Measurements from ENCODE around the gene ERC2.

The ERC2 gene

DNA sequence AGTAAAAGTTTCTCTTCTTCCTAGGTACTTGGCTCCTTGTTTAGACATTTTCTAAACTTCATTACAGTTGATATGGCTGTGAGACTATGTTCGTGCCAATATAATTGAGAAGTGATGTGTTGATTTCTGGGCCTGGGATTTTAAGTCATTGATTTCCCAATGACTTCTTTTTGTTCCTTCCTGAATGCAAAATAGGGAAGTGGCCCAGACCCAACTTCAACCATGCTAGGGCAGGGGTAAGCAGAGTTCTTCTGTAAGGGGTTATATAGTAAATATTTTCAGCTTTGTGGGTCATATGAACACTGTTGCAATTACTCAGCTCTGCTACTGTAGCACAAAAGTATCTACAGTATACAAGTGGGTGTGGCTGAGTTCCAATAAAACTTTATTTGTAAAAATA lies 661.1 kb downstream of the ERC2 start:
- in situ Hi-C loops (cut with MboI; ENCODE audit: low sequenced_read_pairs): no loop called here

- in situ Hi-C loops (cut with MboI; ENCODE audit: low sequenced_read_pairs): no loop called here
Observed at GRCh38 chr3:55805169-55805568, 663.1 kb downstream of the ERC2 start.

DNA sequence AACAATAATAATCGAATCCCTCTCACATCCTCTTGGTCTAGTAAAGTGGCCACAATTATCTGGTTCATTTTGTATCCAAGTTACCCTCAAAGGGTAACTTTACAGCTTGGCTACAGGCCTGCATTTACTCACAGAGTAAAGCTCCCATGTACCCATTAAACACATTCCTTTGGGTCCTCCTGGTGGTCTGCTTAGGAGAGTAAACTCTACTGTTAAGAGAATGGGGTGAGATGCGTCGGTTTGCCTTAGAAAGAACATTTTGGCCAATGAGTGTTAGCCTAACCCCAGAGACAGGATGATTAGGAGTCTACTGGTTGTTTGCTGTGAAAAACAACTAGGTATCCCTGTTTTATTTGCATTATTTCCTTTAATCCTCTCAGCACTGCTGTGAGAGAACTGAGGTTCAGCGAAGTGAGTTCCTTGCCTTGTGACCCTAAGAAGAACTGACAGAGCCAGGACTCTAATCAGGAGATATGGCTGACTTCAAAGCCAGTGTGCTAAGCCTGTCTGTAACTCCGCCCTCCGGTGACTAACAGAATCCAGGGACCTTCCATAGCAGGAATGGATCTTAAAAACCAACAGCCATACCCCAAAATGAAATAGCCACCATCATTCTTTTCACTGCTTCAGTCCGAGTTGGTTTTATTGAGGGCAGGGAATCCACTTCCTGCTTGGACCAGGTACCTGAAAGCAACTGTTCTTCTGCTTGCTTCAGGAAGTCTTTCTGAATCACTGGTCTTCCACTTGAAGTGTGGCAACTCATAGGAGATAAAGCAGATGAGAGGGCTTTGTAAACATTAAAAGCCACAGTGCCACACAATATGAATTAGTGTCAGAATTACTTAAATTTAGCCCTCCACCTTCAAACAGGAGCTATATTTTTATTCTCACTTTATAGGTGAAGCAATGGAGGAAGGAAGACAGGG lies 663.8 kb downstream of the ERC2 start:
- in situ Hi-C loops (cut with MboI; ENCODE audit: low sequenced_read_pairs): no loop called here

- in situ Hi-C loops (cut with MboI; ENCODE audit: low sequenced_read_pairs): no loop called here
Observed at GRCh38 chr3:55802816-55803215, 665.5 kb downstream of the ERC2 start.

DNA sequence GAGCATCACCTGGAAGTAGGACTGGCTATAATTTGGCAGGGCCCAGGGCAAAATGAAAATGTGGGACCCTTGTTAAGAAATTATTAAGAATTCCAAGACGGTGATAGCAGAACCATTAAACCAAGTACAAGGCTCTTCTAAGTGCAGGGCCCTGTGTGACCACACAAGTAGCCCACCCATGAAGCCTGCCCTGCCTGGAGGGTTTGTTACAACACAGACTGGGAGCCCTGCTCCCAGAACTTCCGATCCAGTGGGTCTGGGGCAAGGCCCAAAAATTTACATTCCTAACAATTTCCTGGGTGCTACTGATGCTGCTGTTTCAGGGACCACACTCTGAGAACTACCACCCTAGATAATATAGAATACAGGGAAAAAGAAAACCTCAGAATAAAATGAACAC lies 666.6 kb downstream of the ERC2 start:
- in situ Hi-C loops (cut with MboI; ENCODE audit: low sequenced_read_pairs): no loop called here

DNA sequence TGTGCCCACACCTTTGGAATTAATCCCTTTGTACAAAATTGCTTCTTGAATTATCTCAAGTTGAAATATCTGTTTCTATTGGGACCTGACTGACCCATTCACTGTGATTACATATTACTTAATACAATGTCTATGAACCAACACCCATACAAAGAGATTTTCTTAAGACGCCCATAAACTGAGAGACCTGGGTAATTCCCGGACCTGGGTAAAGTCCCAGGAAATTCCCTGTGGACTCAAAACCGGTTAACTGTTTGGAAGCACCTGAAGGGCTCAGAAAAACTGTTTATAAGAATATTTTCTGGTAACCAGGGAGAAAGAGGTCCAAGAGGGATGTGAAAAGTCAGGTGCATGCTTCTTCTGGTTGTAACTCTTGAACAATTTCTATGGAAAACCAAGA lies 667.2 kb downstream of the ERC2 start:
- in situ Hi-C loops (cut with MboI; ENCODE audit: low sequenced_read_pairs): no loop called here

DNA sequence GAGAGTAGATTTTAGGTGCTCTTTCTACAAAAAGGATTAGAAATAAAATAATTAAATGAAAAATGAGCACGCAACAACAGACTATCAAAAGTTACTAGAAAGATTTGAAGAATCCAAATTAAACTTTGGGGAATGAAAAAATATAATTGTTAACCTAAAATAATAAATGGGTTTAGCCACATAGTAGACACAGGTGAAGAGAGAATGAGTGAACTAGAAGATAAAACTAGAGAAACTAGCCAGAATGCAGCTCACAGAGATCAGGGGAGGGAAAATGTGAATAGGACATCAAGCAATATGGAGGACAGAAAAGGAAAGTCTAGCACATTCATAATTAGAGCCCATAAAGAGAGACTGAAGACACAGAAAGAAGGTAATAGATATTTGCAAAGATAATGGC lies 670.5 kb downstream of the ERC2 start:
- in situ Hi-C loops (cut with MboI; ENCODE audit: low sequenced_read_pairs): no loop called here

GRCh38 chr3:55797084-55797483 lies 671.2 kb downstream of the ERC2 start:
- in situ Hi-C loops (cut with MboI; ENCODE audit: low sequenced_read_pairs): no loop called here

DNA sequence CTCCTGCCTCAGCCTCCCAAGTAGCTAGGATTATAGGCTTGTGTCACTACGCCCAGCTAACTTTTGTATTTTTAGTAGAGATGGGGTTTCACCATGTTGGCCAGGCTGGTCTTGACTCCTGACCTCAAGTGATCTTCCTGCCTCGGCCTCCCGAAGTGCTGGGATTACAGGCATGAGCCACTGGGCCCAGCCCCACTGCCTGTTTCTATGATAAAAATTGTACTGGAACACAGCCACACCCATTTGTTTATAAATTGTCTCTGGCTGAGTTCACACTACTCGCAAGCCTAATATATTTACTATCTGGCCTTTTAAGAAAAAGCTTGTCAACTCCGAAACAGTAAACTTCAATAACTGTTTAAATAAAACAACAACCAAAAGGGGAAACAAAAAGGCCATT lies 671.7 kb downstream of the ERC2 start:
- in situ Hi-C loops (cut with MboI; ENCODE audit: low sequenced_read_pairs): no loop called here

GRCh38 chr3:55795746-55796145 lies 672.5 kb downstream of the ERC2 start:
- in situ Hi-C loops (cut with MboI; ENCODE audit: low sequenced_read_pairs): no loop called here

GRCh38 chr3:55795296-55795695 lies 673.0 kb downstream of the ERC2 start:
- in situ Hi-C loops (cut with MboI; ENCODE audit: low sequenced_read_pairs): no loop called here

DNA sequence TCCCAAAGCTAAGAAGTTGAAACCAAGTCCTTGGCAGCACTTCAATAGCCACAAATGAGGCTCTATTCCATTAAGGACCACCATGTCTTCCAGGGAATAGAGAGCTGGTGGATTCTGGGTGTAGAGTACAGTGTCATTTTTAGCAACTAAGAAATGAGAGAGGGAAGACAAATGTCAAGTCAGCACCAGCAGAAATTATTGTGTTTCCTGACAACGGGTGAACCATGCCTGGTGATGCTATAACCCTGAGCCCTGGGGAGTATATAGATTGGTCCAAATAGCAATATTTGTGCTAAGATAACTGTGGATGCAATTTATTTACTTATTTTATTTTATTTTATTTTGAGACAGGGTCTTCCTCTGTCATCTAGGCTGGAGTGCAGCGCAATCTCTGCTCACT lies 675.5 kb downstream of the ERC2 start:
- in situ Hi-C loops (cut with MboI; ENCODE audit: low sequenced_read_pairs): no loop called here

DNA sequence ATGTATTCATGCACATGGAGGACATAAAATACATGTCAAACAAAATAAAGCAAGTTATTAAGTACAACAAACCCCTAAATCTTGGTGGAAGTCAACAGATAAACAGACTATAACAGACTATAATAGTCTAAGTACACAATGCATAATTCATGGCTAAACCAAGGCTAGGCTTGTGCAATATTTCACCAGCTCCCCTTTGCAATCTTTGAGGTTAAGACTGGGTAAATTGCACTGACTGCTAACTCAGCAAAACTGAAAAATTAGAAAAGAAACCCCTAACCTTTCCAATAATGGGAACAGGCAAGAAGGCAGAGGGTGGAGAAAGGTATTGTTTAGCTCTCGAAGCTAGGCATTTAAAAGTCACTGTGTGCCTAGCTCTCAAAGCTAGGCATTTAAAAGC lies 676.3 kb downstream of the ERC2 start:
- in situ Hi-C loops (cut with MboI; ENCODE audit: low sequenced_read_pairs): no loop called here

GRCh38 chr3:55790596-55791350 lies 677.5 kb downstream of the ERC2 start:
- in situ Hi-C loops (cut with MboI; ENCODE audit: low sequenced_read_pairs): no loop called here

GRCh38 chr3:55789516-55789915 lies 678.8 kb downstream of the ERC2 start:
- in situ Hi-C loops (cut with MboI; ENCODE audit: low sequenced_read_pairs): no loop called here

DNA sequence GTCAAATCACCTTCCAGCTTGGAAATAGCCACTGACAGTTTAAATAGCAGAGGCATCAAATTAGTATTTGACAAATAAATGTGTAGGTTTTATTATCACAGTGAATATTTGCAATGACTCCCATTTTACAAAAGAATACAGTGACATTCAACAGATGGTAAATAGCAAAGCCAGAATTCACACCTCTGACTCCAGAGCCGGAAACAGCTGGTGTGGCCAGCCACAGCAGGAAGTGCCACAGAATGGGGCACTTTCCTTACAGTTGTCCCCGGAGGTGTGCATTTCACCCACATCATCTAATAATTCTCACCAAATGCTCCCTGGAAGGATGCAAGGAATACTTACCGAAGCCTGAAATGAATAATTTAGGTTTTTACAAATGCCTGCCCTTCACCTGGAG lies 685.5 kb downstream of the ERC2 start:
- in situ Hi-C loops (cut with MboI; ENCODE audit: low sequenced_read_pairs): no loop called here

DNA sequence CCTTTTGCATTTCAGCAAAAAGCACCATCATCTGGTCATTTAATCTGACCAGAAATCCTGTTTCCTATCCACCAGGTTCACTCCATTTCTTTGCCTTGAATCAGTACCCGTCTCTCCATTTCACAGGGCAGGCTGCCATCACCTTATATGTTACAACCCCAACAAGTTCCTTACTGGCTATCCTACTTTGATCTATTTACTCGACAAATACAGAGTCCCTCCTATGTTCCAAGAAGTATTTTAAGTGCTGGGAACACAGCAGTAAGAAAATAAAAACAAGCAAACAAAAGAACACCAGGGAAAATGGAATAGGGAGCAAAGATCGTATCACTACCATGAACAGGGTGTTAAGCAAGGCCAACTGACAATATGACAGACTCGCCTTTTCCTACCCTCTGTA lies 685.9 kb downstream of the ERC2 start:
- in situ Hi-C loops (cut with MboI; ENCODE audit: low sequenced_read_pairs): no loop called here

GRCh38 chr3:55780913-55781312 lies 687.4 kb downstream of the ERC2 start:
- in situ Hi-C loops (cut with MboI; ENCODE audit: low sequenced_read_pairs): no loop called here

DNA sequence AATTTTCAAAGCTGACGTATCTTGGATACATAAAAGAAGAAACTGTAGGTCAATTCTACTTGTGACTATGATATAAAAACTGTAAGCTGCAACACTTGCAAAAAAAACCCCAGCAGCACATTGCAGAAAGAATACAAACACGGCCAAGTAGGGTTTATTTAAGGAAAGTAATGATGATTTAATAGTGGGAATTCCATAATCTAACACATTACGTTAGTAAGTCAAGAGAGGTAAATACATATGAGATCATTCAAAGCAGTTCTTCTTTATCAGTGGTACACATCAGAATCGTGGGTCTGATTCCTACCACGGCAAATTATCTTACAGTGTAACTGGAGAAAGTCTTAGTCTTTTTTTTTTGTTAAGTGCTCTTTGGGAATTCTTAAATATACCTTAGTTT lies 688.7 kb downstream of the ERC2 start:
- in situ Hi-C loops (cut with MboI; ENCODE audit: low sequenced_read_pairs): no loop called here

- in situ Hi-C loops (cut with MboI; ENCODE audit: low sequenced_read_pairs): no loop called here
Observed at GRCh38 chr3:55775366-55776154, 692.7 kb downstream of the ERC2 start.

DNA sequence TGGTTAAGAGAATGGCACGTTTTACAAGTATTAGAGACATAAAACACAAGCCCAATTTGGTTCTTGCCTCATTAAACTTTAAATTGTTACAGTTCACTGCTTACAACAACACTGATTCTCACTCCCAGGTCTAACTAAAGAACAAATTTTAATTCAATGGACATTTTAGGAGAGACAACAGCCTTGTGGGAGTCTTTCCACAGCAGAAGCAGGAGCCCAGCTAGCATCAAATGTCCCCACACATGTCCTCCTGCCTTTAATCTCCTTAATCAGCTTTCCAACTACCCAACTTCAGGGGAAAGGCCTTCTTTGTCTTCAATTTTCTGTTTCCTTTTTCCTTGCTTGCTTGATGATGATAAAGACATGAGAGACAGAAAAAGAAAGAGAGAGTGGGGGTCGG lies 693.4 kb downstream of the ERC2 start:
- in situ Hi-C loops (cut with MboI; ENCODE audit: low sequenced_read_pairs): no loop called here
